Panc1 (cell line): ENCODE data around the gene CAMK1D. TPM values are rescaled to one million over a fixed set of nuclear protein-coding genes. Genes with fewer than 3 reads are reported as not detected.

Experiments
- ATAC-seq: fragments of 200-7000 bp; cut with Tn5 transposase; 2 replicates; pipeline ENCODE4 v1.9.1; 2020; ENCODE audit warnings: mild to moderate bottlenecking, moderate library complexity
- BruUV-seq: library from RNA; stranded (reverse); fragments of 400-500 nt; replicated peaks from 2 replicates; lab custom pipeline; 2021; lab: Mats Ljungman, UMichigan
- CTCF ChIA-PET: fragments of 300-600 bp; sonication (Branson Sonifier 250); formaldehyde crosslinking; loops from one replicate; lab custom pipeline; 2022; ENCODE audit warnings: antibody characterized with exemption; lab: Charles Lee
- POLR2A ChIA-PET: fragments of 300-600 bp; sonication (Branson Sonifier 250); formaldehyde crosslinking; loops from one replicate; lab custom pipeline; 2022; ENCODE audit warnings: antibody characterized with exemption; lab: Charles Lee
- DNase-seq: peaks from one replicate; pipeline ENCODE4 v3.0.0-alpha.2; 2010; ENCODE audit warnings: low read depth, low spot score
- H3K27ac ChIP-seq: 2 replicates; pipeline ENCODE4 v1.5.1; 2011; ENCODE audit warnings: mild to moderate bottlenecking, low read length, inconsistent platforms
- H3K27me3 ChIP-seq: fragments of 200-500 bp; sonication (Bioruptor generic); 2 replicates; pipeline ENCODE4 v1.6.0; 2014; ENCODE audit warnings: low read length, inconsistent platforms; ENCODE audit not compliant: control insufficient read depth, insufficient read depth
- H3K36me3 ChIP-seq: fragments of 200-500 bp; sonication (Bioruptor generic); 2 replicates; pipeline ENCODE4 v1.5.1; 2014; ENCODE audit warnings: inconsistent platforms, mild to moderate bottlenecking, low read length, moderate library complexity; ENCODE audit not compliant: control insufficient read depth, insufficient read depth
- H3K4me1 ChIP-seq: 2 replicates; pipeline ENCODE4 v1.5.1; 2011; ENCODE audit warnings: inconsistent platforms, mild to moderate bottlenecking, low read length, moderate library complexity; ENCODE audit not compliant: control insufficient read depth, insufficient read depth
- H3K4me3 ChIP-seq, 2 experiments: 2 replicates each; pipeline ENCODE4 v1.5.1; 2011 to 2012; ENCODE audit warnings: low read depth in 2 of 2, low read length in 2 of 2, mild to moderate bottlenecking in 2 of 2, inconsistent platforms in 1 of 2, moderate library complexity in 1 of 2
- H3K9me3 ChIP-seq: fragments of 200-500 bp; sonication (Bioruptor generic); 2 replicates; pipeline ENCODE4 v1.5.1; 2014; ENCODE audit warnings: low read depth, mild to moderate bottlenecking, inconsistent platforms, low read length, moderate library complexity; ENCODE audit not compliant: control insufficient read depth, insufficient read depth
- POLR2AphosphoS5 ChIP-seq: IDR thresholded peaks from 2 replicates; pipeline ENCODE4 v1.6.1; 2012; ENCODE audit warnings: mild to moderate bottlenecking, low read depth, low read length, moderate library complexity
- SIN3A ChIP-seq: IDR thresholded peaks from 2 replicates; pipeline ENCODE4 v1.6.1; 2012; ENCODE audit warnings: low read depth, mild to moderate bottlenecking, low read length, moderate library complexity, borderline replicate concordance; ENCODE audit not compliant: insufficient read depth
- TCF7L2 ChIP-seq: IDR thresholded peaks from 2 replicates; pipeline ENCODE4 v1.6.1; 2011; ENCODE audit warnings: mild to moderate bottlenecking, low read depth, low read length, inconsistent platforms
- in situ Hi-C: cut with HindIII; loops from 2 replicates; pipeline ENCODE4 v1.10.0; 2016; ENCODE audit warnings: low sequenced_read_pairs, low pct_unique_long_range_greater_than_20kb
- intact Hi-C: fragments of 100-400 bp; cut with micrococcal nuclease; formaldehyde crosslinking; loops from one replicate; pipeline ENCODE4 v1.10.0; 2022; ENCODE audit not compliant: unreplicated experiment
- total RNA-seq: library from RNA; stranded (reverse); gene quantifications from one replicate; pipeline ENCODE4 v1.2.1, GENCODE V29; 2021; ENCODE audit not compliant: unreplicated experiment
- TF ChIP-seq, protein P1 (sequence below): fragments of 450-650 bp; IDR thresholded peaks from 2 replicates; pipeline ENCODE4 v1.5.1; 2017; ENCODE audit warnings: mild to moderate bottlenecking
- TF ChIP-seq, protein P2 (sequence below), 2 experiments: IDR thresholded peaks; 2 replicates each; pipeline ENCODE4 v1.6.1; 2011 to 2012; ENCODE audit warnings: low read depth in 2 of 2, control low read depth in 1 of 2, low read length in 1 of 2, mild to moderate bottlenecking in 1 of 2, moderate library complexity in 1 of 2; ENCODE audit not compliant: insufficient read depth in 1 of 2

The CAMK1D gene
- total RNA-seq, 1 experiment from 2014 or later, result 5.7 TPM

DNA sequence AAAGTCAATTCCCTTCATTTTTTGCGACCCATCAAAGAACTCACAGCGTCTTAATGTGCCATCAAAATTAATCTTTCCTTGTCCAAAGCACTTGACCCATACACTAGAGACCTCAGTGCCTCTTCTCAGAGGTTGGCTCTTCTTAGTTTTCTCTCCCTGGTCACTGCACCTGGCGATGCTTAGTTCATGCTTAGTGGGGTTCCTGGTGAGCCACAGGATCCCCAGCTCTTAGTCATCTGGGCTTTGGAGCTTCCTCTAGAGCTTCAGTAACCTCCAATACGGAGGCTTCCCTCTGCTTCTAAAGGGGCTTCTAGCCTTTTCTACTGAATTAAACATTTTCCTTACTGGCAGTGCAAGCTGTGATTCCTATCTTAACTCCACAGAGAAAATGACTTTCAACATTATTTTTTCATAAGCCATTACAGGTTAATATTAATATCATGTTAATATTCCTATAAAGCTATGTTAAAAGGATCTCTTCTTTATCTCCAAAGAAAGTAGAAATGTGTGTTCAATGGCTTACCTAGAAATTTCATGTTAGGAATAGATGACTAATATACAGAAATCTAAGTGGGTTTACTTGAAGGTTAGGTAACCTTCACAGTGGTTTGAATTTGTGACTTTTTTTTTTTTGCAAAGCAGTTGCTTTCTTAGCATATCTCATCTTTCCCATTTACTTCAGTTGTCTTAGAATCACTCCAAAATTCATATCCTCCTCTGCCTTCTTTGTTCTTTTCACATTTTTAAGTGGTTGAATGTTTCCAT, 295.2 kb downstream of the CAMK1D start:
- DNase-seq (no peak), ATAC-seq (no peak)
- no peak overlapping the region for H3K4me3 ChIP-seq
- H3K9me3 ChIP-seq, result no peaks in the 10 kb centered on the region
- no peaks in the 10 kb centered on the region for H3K36me3 ChIP-seq
- no TSS peak for BruUV-seq
- ChIA-PET CTCF (interaction anchor here (0.5 kb wide), 1 partner anchor 13 kb away, joined by 6 read pairs; no protein-coding TSS in a partner anchor), POLR2A (no interaction called here)
- no peaks in the 10 kb centered on the region for H3K4me1 ChIP-seq
- H3K27me3 ChIP-seq, result no peaks in the 10 kb centered on the region
- TF ChIP-seq, protein P1, sequence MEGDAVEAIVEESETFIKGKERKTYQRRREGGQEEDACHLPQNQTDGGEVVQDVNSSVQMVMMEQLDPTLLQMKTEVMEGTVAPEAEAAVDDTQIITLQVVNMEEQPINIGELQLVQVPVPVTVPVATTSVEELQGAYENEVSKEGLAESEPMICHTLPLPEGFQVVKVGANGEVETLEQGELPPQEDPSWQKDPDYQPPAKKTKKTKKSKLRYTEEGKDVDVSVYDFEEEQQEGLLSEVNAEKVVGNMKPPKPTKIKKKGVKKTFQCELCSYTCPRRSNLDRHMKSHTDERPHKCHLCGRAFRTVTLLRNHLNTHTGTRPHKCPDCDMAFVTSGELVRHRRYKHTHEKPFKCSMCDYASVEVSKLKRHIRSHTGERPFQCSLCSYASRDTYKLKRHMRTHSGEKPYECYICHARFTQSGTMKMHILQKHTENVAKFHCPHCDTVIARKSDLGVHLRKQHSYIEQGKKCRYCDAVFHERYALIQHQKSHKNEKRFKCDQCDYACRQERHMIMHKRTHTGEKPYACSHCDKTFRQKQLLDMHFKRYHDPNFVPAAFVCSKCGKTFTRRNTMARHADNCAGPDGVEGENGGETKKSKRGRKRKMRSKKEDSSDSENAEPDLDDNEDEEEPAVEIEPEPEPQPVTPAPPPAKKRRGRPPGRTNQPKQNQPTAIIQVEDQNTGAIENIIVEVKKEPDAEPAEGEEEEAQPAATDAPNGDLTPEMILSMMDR, result no peak
- TF ChIP-seq POLR2AphosphoS5 (no peak), TCF7L2 (no peak), SIN3A (no peak)
- TF ChIP-seq, protein P2, sequence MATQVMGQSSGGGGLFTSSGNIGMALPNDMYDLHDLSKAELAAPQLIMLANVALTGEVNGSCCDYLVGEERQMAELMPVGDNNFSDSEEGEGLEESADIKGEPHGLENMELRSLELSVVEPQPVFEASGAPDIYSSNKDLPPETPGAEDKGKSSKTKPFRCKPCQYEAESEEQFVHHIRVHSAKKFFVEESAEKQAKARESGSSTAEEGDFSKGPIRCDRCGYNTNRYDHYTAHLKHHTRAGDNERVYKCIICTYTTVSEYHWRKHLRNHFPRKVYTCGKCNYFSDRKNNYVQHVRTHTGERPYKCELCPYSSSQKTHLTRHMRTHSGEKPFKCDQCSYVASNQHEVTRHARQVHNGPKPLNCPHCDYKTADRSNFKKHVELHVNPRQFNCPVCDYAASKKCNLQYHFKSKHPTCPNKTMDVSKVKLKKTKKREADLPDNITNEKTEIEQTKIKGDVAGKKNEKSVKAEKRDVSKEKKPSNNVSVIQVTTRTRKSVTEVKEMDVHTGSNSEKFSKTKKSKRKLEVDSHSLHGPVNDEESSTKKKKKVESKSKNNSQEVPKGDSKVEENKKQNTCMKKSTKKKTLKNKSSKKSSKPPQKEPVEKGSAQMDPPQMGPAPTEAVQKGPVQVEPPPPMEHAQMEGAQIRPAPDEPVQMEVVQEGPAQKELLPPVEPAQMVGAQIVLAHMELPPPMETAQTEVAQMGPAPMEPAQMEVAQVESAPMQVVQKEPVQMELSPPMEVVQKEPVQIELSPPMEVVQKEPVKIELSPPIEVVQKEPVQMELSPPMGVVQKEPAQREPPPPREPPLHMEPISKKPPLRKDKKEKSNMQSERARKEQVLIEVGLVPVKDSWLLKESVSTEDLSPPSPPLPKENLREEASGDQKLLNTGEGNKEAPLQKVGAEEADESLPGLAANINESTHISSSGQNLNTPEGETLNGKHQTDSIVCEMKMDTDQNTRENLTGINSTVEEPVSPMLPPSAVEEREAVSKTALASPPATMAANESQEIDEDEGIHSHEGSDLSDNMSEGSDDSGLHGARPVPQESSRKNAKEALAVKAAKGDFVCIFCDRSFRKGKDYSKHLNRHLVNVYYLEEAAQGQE (IDR thresholded peaks at IDR 0.05; ENCODE audit: insufficient read depth in 1 of 2, low read depth in 2 of 2, low read length in 1 of 2), result no peak
- H3K27ac ChIP-seq, result no peak overlapping the region
- intact Hi-C loops, result no loop called here
- in situ Hi-C loops, result no loop called here

DNA sequence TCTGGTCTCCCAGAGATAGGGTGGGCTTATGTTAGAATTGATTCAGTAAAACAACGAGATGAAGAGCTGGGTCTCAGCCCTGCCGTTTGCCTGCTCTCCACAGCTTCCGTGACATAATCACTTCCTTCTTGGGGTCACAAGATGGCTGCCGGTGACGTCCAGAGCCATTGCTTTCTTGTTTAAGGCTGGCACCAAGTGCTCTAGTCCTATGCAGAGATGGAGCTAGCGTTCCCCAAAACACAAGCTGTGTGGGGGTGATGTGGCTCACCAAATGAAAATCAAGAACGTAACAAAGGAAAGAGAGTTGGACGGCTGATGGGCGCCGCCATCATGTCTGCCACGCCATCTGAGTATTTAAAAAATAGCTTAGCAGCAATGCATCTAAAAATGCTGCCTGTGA, 296.1 kb downstream of the CAMK1D start:
- Histone ChIP-seq H3K36me3 (no peaks in the 10 kb centered on the region), H3K27me3 (no peaks in the 10 kb centered on the region), H3K4me1 (no peaks in the 10 kb centered on the region), H3K9me3 (no peaks in the 10 kb centered on the region), H3K4me3 (no peak overlapping the region), H3K27ac (no peak overlapping the region)
- CTCF ChIA-PET, result no interaction called here
- POLR2A ChIA-PET, result no interaction called here
- DNase-seq (no peak), ATAC-seq (no peak)
- BruUV-seq, result no TSS peak
- intact Hi-C loops (no loop called here), in situ Hi-C loops (no loop called here)
- TF ChIP-seq, protein P1, result no peak
- no peak for TF ChIP-seq TCF7L2
- TF ChIP-seq, protein P2 (IDR thresholded peaks at IDR 0.05; ENCODE audit: insufficient read depth in 1 of 2, low read depth in 2 of 2, low read length in 1 of 2), result no peak
- TF ChIP-seq SIN3A, result no peak
- TF ChIP-seq POLR2AphosphoS5, result no peak
